ENCODE results near the gene USE1.

USE1 gene

GRCh38 chr19:17256130-17256529 is 41.0 kb downstream of the USE1 start:
- TF ChIP-seq CTCF (conservative IDR thresholded peaks at IDR 0.05; ENCODE audit: control insufficient read depth, insufficient read depth, low read depth, low read length), result no peak
- DNase-seq (ENCODE audit: low read depth), result no peak
- no peak overlapping the region for H3K4me3 ChIP-seq (ENCODE audit: control insufficient read depth, low read depth, low read length)

DNA sequence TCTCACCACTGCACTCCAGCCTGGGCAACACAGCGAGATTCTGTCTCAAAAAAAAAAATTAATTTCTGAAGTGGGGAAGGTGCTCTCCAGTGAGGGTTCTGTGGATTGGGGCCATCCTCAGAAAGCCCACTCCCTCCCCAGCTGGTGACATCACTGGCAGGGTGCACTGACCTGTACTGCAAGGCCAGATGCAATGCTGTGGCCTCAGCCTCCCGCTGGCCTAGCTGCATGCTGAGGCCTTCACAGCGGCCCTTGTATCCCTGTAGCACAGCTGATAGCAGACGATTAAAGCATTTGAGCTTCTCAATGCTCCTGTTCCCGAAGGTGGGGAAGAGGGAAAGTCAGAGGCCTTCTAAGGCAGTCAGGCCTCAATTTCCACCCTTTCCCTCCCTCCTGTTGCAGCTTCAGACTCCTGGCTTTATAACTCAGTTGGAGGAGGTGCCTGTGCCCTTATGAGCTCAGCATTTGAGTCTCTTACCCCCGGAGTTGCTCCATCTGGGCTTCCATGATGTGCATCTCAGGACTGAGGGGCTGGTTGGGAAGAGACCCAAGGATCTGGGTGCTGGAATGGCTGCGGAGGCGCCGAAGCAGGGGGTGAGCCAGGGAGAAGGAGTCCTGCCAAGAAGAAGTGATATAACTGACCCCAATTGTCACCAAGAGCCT is 44.1 kb downstream of the USE1 start:
- H3K4me3 ChIP-seq (ENCODE audit: control insufficient read depth, low read depth, low read length), result no peak overlapping the region
- no peak for DNase-seq (ENCODE audit: low read depth)
- TF ChIP-seq CTCF (conservative IDR thresholded peaks at IDR 0.05; ENCODE audit: control insufficient read depth, insufficient read depth, low read depth, low read length), result no peak

DNA sequence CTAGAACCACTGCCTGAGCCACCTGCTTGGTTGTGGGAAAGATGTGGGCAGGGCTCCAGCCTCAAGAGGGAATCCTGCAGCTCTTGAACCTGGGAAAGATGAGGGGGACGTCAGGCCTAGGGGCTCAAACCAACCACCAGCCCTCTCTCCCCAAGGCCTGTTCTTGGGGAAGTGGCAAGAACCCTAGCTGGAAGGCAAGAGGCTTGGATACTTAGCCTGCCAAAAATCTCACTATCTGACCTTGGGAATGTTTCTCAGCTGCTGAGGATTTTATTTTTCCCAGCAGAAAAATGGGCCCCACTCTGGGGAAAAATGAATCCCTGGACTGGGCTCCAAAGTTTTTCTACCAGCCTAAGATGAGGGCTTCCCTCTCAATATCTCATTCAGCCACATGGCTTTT is 44.8 kb downstream of the USE1 start:
- no peak for TF ChIP-seq CTCF (conservative IDR thresholded peaks at IDR 0.05; ENCODE audit: control insufficient read depth, insufficient read depth, low read depth, low read length)
- no peak overlapping the region for H3K4me3 ChIP-seq (ENCODE audit: control insufficient read depth, low read depth, low read length)
- no peak for DNase-seq (ENCODE audit: low read depth)

DNA sequence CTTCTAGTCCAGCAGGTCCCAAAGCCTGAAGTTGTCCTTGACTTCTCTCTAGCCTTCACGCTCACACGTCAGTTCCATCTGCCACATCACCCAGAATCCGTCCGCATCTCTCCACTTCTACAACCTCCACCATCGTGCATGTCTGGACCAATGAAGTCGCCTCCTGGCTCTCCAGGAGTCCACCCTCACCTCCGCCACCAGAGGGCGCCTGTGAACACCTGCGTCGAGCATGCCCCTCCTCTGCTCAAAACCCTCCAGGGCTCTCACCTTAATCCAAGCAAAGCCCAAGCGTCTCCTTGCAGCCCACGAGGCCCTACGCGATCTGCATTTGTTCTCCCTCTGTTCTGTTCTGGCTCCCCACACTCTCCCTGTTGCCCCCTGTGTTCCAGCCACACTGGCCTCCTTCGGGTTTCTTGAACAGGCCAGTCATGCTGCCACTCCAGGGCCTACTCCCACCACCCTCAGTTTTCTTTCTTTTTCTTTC is 45.7 kb downstream of the USE1 start:
- peak; percentile 86 for TF ChIP-seq CTCF (conservative IDR thresholded peaks at IDR 0.05; ENCODE audit: control insufficient read depth, insufficient read depth, low read depth, low read length)
- H3K4me3 ChIP-seq (ENCODE audit: control insufficient read depth, low read depth, low read length), result no peak overlapping the region

GRCh38 chr19:17262557-17262956 is 47.4 kb downstream of the USE1 start:
- TF ChIP-seq CTCF (conservative IDR thresholded peaks at IDR 0.05; ENCODE audit: control insufficient read depth, insufficient read depth, low read depth, low read length), result no peak
- DNase-seq (ENCODE audit: low read depth), result no peak
- H3K4me3 ChIP-seq (ENCODE audit: control insufficient read depth, low read depth, low read length), result no peak overlapping the region

More for the DNA sequence above, 45.7 kb downstream of the USE1 start:
- DNase-seq (ENCODE audit: low read depth), result peak; percentile 75

DNA sequence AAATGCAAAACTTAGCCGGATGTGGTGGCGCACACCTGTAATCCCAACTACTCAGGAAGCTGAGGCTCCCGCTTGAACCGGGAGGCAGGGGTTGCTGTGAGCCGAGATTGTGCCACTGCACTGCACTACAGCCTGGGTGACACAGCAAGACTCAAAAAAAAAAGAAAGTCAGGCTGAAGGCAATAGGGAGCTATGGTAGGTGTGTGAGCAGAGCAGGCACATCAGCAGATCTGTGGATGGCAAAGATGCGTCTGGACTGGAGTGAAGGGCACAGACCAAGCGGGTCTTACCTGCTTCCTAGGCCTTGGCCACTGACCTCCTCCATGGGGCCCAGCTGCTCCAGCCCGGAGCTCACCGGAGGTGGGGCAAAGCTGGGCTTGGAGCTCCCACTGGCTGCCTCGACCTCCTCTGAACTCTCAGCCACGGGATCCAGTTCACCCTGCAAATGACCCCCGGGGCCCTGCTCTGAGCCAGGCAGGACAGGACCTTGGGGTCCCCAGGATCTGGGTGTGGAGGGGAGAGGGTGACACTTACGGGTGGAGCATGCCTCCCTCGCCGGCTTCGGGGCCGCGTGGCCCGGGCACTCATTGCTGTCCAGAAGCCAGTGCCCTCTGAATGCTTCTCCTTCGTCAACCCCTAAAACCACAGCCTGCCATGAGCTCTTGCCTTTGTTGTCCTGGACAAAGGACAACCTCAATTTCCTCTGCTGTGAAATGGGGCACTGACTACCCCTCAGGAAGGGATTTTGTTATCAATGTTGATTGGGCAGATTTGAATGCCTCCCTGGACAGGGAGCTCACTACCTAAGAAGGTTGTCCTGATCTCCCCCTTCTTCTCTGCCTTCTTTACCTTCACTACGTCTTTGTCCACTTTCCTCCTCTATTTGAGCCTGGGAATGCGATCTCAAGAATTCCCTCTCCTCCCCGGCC is 48.8 kb downstream of the USE1 start:
- no peak overlapping the region for H3K4me3 ChIP-seq (ENCODE audit: control insufficient read depth, low read depth, low read length)
- TF ChIP-seq CTCF (conservative IDR thresholded peaks at IDR 0.05; ENCODE audit: control insufficient read depth, insufficient read depth, low read depth, low read length), result no peak

More for the DNA sequence above, 48.8 kb downstream of the USE1 start:
- no peak for DNase-seq (ENCODE audit: low read depth)
